ENCODE data around the gene RGR. TPM values are rescaled to one million over a fixed set of nuclear protein-coding genes. Genes with fewer than 3 reads are reported as not detected.

RGR gene
- total RNA-seq (ENCODE audit: low replicate concordance): 0.71 and 1.9 TPM in 2 replicates

GRCh38 chr10:84244651-84245270, at the start of gene RGR:
Gene RGR, plus strand, starts transcription at chr10:84245053. Its CDS starts 38 bp downstream, at chr10:84245091.
- no peaks in the 10 kb centered on the region for H3K79me2 ChIP-seq (ENCODE audit: low read depth)
- no peak within 1 kb of the TSS for H3K9ac ChIP-seq
- peak within 1 kb of the TSS; percentile 50 for H3K27ac Mint-ChIP-seq
- peaks cover 16% of the 10 kb centered on the region for H3K4me1 Mint-ChIP-seq
- H3K27ac ChIP-seq: peak within 1 kb of the TSS; percentile 64
- H3K4me2 ChIP-seq: peak within 1 kb of the TSS; percentile 50
- no peak within 1 kb of the TSS for H2AFZ ChIP-seq (replicated peaks)
- H3F3A ChIP-seq (ENCODE audit: low read depth): peaks cover 30% of the 10 kb centered on the region
- H3K36me3 ChIP-seq: no peaks in the 10 kb centered on the region
- no peaks in the 10 kb centered on the region for H3K9me3 Mint-ChIP-seq
- H3K36me3 Mint-ChIP-seq: no peaks in the 10 kb centered on the region
- H3K4me1 ChIP-seq: peaks cover 37% of the 10 kb centered on the region
- peaks cover 6% of the 10 kb centered on the region for H3K27me3 Mint-ChIP-seq (ENCODE audit: insufficient read depth, low read depth)
- TF ChIP-seq CTCF (IDR thresholded peaks at IDR 0.05) (no peak), EZH2 (IDR thresholded peaks at IDR 0.05) (no peak), EZH2phosphoT487 (IDR thresholded peaks at IDR 0.05) (peak; percentile 61)
- no peaks in the 10 kb centered on the region for H3K9me3 ChIP-seq (ENCODE audit: low read depth)
- H3K4me3 Mint-ChIP-seq: peak within 1 kb of the TSS; percentile 38
- peak; percentile 94 for DNase-seq (ENCODE audit: low spot score)
- peak within 1 kb of the TSS; percentile 8 for H3K4me3 ChIP-seq
- H3K27me3 ChIP-seq: peaks cover 5% of the 10 kb centered on the region
- H4K20me1 ChIP-seq (ENCODE audit: low read depth): no peaks in the 10 kb centered on the region

GRCh38 chr10:84196083-84196482, 48.8 kb upstream of the RGR start:
- Histone ChIP-seq H3K27me3 (peaks cover 47% of the 10 kb centered on the region), H2AFZ (replicated peaks) (no peak overlapping the region), H4K20me1 (ENCODE audit: low read depth) (no peaks in the 10 kb centered on the region), H3K36me3 (no peaks in the 10 kb centered on the region), H3K4me1 (no peaks in the 10 kb centered on the region), H3K27ac (no peak overlapping the region), H3K4me2 (no peak overlapping the region), H3F3A (ENCODE audit: low read depth) (no peaks in the 10 kb centered on the region), H3K4me3 (no peak overlapping the region), H3K9ac (no peak overlapping the region), H3K9me3 (ENCODE audit: low read depth) (no peaks in the 10 kb centered on the region), H3K79me2 (ENCODE audit: low read depth) (no peaks in the 10 kb centered on the region)
- Mint-ChIP-seq H3K4me3 (peak overlapping the region; percentile 46), H3K27ac (peak overlapping the region; percentile 74), H3K36me3 (no peaks in the 10 kb centered on the region), H3K4me1 (peaks cover 10% of the 10 kb centered on the region), H3K9me3 (peaks cover 2% of the 10 kb centered on the region), H3K27me3 (ENCODE audit: insufficient read depth, low read depth) (peaks cover 40% of the 10 kb centered on the region)
- no peak for DNase-seq (ENCODE audit: low spot score)
- no peak for TF ChIP-seq EZH2 (IDR thresholded peaks at IDR 0.05)
- no peak for TF ChIP-seq EZH2phosphoT487 (IDR thresholded peaks at IDR 0.05)
- no peak for TF ChIP-seq CTCF (IDR thresholded peaks at IDR 0.05)

- Histone ChIP-seq H3K79me2 (ENCODE audit: low read depth) (no peaks in the 10 kb centered on the region), H4K20me1 (ENCODE audit: low read depth) (no peaks in the 10 kb centered on the region), H3K9ac (no peak overlapping the region), H3K4me3 (no peak overlapping the region), H3K27ac (no peak overlapping the region), H3F3A (ENCODE audit: low read depth) (no peaks in the 10 kb centered on the region), H3K4me2 (no peak overlapping the region), H3K4me1 (no peaks in the 10 kb centered on the region), H2AFZ (replicated peaks) (no peak overlapping the region), H3K27me3 (peaks cover 47% of the 10 kb centered on the region), H3K9me3 (ENCODE audit: low read depth) (no peaks in the 10 kb centered on the region), H3K36me3 (no peaks in the 10 kb centered on the region)
- no peak overlapping the region for H3K27ac Mint-ChIP-seq
- H3K9me3 Mint-ChIP-seq: peaks cover 2% of the 10 kb centered on the region
- H3K27me3 Mint-ChIP-seq (ENCODE audit: insufficient read depth, low read depth): peaks cover 33% of the 10 kb centered on the region
- no peak for DNase-seq (ENCODE audit: low spot score)
- peaks cover 10% of the 10 kb centered on the region for H3K4me1 Mint-ChIP-seq
- no peak overlapping the region for H3K4me3 Mint-ChIP-seq
- no peak for TF ChIP-seq CTCF (IDR thresholded peaks at IDR 0.05)
- no peak for TF ChIP-seq EZH2 (IDR thresholded peaks at IDR 0.05)
- no peak for TF ChIP-seq EZH2phosphoT487 (IDR thresholded peaks at IDR 0.05)
- no peaks in the 10 kb centered on the region for H3K36me3 Mint-ChIP-seq
These were observed 47.9 kb upstream of the RGR start for GRCh38 chr10:84196941-84197340.
